ENCODE measurements around the gene VPS11. TPM values are rescaled to one million over a fixed set of nuclear protein-coding genes. Genes with fewer than 3 reads are reported as not detected.

Gene VPS11
- total and polyA plus RNA-seq, 10 of the 15 experiments (the other 5 are each of a cell fraction or from before 2014, with no cell fraction given): 15.8 to 26.4 (median 24.5) TPM

- no peak overlapping the region for H2AFZ ChIP-seq (ENCODE audit: control insufficient read depth, low read depth, low read length)
- DNase-seq (ENCODE audit: low read depth, low spot score) (no peak), ATAC-seq (no peak), FAIRE-seq (no peak)
- WGBS (ENCODE audit: insufficient coverage, insufficient replicate concordance, low lambda C conversion rate, missing lambda C conversion rate): 97% methylated on average over 10 of the region's 10 CpGs
- peak overlapping the region; percentile 20; the same call in 1 of the 2 replicates for H3K4me2 ChIP-seq (ENCODE audit: control insufficient read depth, insufficient read depth)
- SMC1A ChIA-PET (ENCODE audit: uncharacterized antibody, unreplicated experiment): no interaction called here
- H3K36me3 ChIP-seq (ENCODE audit: control insufficient read depth in 2 of 2, insufficient read depth in 2 of 2, low read length in 1 of 2): peaks cover 20 to 31% of the 10 kb centered on the region in 2 experiments
- TF ChIP-seq BHLHE40 (IDR thresholded peaks at IDR 0.05; ENCODE audit: borderline replicate concordance in 1 of 2, low read depth in 2 of 2, low read length in 1 of 2): no peak
- TF ChIP-seq HDGF (IDR thresholded peaks at IDR 0.05): no peak
- TF ChIP-seq ZNF384 (IDR thresholded peaks at IDR 0.05; ENCODE audit: borderline replicate concordance, low read depth, low read length): no peak
- no TSS peak for BruUV-seq (replicated peaks)
- H3K9ac ChIP-seq (ENCODE audit: control insufficient read depth, insufficient read depth, low read length): no peak overlapping the region
- H3K9me3 ChIP-seq (replicated peaks; ENCODE audit: control insufficient read depth, insufficient read depth, low read length): no peaks in the 10 kb centered on the region
- RAD21 ChIA-PET (ENCODE audit: unreplicated experiment): no interaction called here
- no peaks in the 10 kb centered on the region for H4K20me1 ChIP-seq (ENCODE audit: control insufficient read depth, insufficient read depth)
- peaks cover 24% of the 10 kb centered on the region for H3K4me1 ChIP-seq (ENCODE audit: control insufficient read depth, insufficient read depth, low read length)
- H3K27ac ChIP-seq (ENCODE audit: control insufficient read depth, insufficient read depth): no peak overlapping the region
- H3K79me2 ChIP-seq (ENCODE audit: control insufficient read depth, insufficient read depth, low read length): peaks cover 45% of the 10 kb centered on the region
- intact Hi-C loops (cut with micrococcal nuclease; ENCODE audit: unreplicated experiment) (no loop called here), in situ Hi-C loops (cut with MboI) (no loop called here)
- H3K27me3 ChIP-seq (replicated peaks in 1 of 2; ENCODE audit: control insufficient read depth in 2 of 2, insufficient read depth in 2 of 2, low read length in 1 of 2): no peaks in the 10 kb centered on the region
- POLR2A ChIA-PET: interaction anchor here (1.0 to 2.7 kb wide), 2 partner anchors 24 to 28 kb away, joined by 3 to 14 read pairs; partner anchors contain the start of gene SLC37A4
- no peak overlapping the region for H3K4me3 ChIP-seq
- CTCF ChIA-PET: interaction anchor here (0.6 to 2.2 kb wide), 3 partner anchors 12 to 23 kb away, joined by 3 to 7 read pairs (median 3); no protein-coding TSS in a partner anchor
Observed at GRCh38 chr11:119054418-119054817, 13.2 kb upstream of the VPS11 start.

DNA sequence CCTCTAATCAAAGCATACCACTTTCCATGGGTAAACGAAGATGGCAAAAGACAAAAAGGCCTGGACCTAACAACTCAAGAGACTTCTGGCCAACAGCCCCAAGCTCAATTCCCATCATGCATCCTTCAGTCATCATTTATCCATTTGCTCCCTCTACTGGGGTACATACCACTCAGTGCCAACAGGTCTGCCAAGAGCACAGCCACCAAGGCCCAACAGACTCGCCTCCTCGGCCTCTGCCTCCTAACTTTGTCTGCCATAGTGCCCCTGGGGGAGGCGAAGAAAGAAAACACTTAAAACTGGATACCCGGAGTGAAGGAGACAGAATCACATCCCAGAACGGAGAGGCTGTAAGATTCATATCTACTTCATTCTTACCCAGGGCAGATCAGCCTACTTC, 11.7 kb upstream of the VPS11 start:
- FAIRE-seq (no peak), ATAC-seq (peak; percentile 20), DNase-seq (ENCODE audit: low read depth, low spot score) (no peak)
- POLR2A ChIA-PET: interaction anchor here (0.6 to 2.7 kb wide), 16 partner anchors 8 to 237 kb away, joined by 3 to 14 read pairs (median 6); partner anchors contain the start of genes C2CD2L, CENATAC, DPAGT1 and HINFP
- Histone ChIP-seq H2AFZ (ENCODE audit: control insufficient read depth, low read depth, low read length) (no peak overlapping the region), H3K9me3 (replicated peaks; ENCODE audit: control insufficient read depth, insufficient read depth, low read length) (no peaks in the 10 kb centered on the region), H3K4me2 (ENCODE audit: control insufficient read depth, insufficient read depth) (peak overlapping the region; percentile 26), H3K9ac (ENCODE audit: control insufficient read depth, insufficient read depth, low read length) (peak overlapping the region; percentile 85), H3K4me1 (ENCODE audit: control insufficient read depth, insufficient read depth, low read length) (peaks cover 24% of the 10 kb centered on the region), H3K36me3 (ENCODE audit: control insufficient read depth in 2 of 2, insufficient read depth in 2 of 2, low read length in 1 of 2) (peaks cover 15 to 21% of the 10 kb centered on the region in 2 experiments), H3K27ac (ENCODE audit: control insufficient read depth, insufficient read depth) (peak overlapping the region; percentile 59), H3K4me3 (peak overlapping the region; percentile 85), H3K27me3 (replicated peaks in 1 of 2; ENCODE audit: control insufficient read depth in 2 of 2, insufficient read depth in 2 of 2, low read length in 1 of 2) (no peaks in the 10 kb centered on the region), H4K20me1 (ENCODE audit: control insufficient read depth, insufficient read depth) (no peaks in the 10 kb centered on the region), H3K79me2 (ENCODE audit: control insufficient read depth, insufficient read depth, low read length) (peaks cover 43% of the 10 kb centered on the region)
- CTCF ChIA-PET: interaction anchor here (0.8 to 3.2 kb wide), 16 partner anchors 12 to 227 kb away, joined by 3 to 16 read pairs (median 5); partner anchors contain the start of genes C2CD2L, HMBS, RPS25 and SLC37A4
- RAD21 ChIA-PET (ENCODE audit: unreplicated experiment): interaction anchor here (0.9 to 2.4 kb wide), 5 partner anchors 12 to 282 kb away, joined by 4 to 9 read pairs (median 6); partner anchors contain the start of genes HMBS and VPS11
- under 1% methylated on average over 6 of the region's 6 CpGs for WGBS (ENCODE audit: insufficient coverage, insufficient replicate concordance, low lambda C conversion rate, missing lambda C conversion rate)
- intact Hi-C loops (cut with micrococcal nuclease; ENCODE audit: unreplicated experiment): loop anchor here (2.0 kb wide), 2 partner anchors 37 to 39 kb away; partner anchors contain the start of genes RPS25 and TRAPPC4
- no TSS peak for BruUV-seq (replicated peaks)
- TF ChIP-seq RCOR1 (conservative IDR thresholded peaks at IDR 0.05; ENCODE audit: low read depth, low read length) (no peak), RFX5 (IDR thresholded peaks at IDR 0.05; ENCODE audit: low read depth, low read length) (no peak)
- TF ChIP-seq, protein P1, sequence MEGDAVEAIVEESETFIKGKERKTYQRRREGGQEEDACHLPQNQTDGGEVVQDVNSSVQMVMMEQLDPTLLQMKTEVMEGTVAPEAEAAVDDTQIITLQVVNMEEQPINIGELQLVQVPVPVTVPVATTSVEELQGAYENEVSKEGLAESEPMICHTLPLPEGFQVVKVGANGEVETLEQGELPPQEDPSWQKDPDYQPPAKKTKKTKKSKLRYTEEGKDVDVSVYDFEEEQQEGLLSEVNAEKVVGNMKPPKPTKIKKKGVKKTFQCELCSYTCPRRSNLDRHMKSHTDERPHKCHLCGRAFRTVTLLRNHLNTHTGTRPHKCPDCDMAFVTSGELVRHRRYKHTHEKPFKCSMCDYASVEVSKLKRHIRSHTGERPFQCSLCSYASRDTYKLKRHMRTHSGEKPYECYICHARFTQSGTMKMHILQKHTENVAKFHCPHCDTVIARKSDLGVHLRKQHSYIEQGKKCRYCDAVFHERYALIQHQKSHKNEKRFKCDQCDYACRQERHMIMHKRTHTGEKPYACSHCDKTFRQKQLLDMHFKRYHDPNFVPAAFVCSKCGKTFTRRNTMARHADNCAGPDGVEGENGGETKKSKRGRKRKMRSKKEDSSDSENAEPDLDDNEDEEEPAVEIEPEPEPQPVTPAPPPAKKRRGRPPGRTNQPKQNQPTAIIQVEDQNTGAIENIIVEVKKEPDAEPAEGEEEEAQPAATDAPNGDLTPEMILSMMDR (IDR thresholded peaks at IDR 0.05 in 2 of 3, conservative IDR thresholded peaks at IDR 0.05 in 1 of 3; ENCODE audit: control insufficient read depth in 2 of 3, extremely low read depth in 1 of 3, insufficient read depth in 1 of 3, low read depth in 3 of 3, low read length in 3 of 3): peak; percentile 16 to 44 (median 32); a peak in 3 of 6 replicates
- in situ Hi-C loops (cut with MboI): no loop called here
- SMC1A ChIA-PET (ENCODE audit: uncharacterized antibody, unreplicated experiment): interaction anchor here (0.7 to 1.5 kb wide), 3 partner anchors 11 to 44 kb away, joined by 3 to 6 read pairs (median 3); partner anchors contain the start of gene VPS11

Measured in GM12878 (cell line).